Stimulated activated CD4-positive, alpha-beta T cell treated with anti-CD3 and anti-CD28 coated beads, Interleukin-15, amount 100 ng/mL, for 1 hour (primary cell): ENCODE data around the gene UBALD2.

Source experiments
- DNase-seq, 2 donors: peaks; one replicate each; pipeline ENCODE4 v3.0.0-alpha.2; 2020; ENCODE audit warnings: low read depth in 1 of 2, low spot score in 1 of 2

UBALD2 gene

GRCh38 chr17:76317535-76317934 is 52.4 kb downstream of the UBALD2 start:
- no peak for DNase-seq

- no peak for DNase-seq
Measured at GRCh38 chr17:76318586-76318985, 53.4 kb downstream of the UBALD2 start.
